Measurements from ENCODE around the gene KCNQ1OT1. TPM values are rescaled to one million over a fixed set of nuclear protein-coding genes. Genes with fewer than 3 reads are reported as not detected.

Gene KCNQ1OT1
- polyA plus RNA-seq, 3 donors = 0.84 to 2.4 (median 2.3) TPM

GRCh38 chr11:2724653-2725367 is 25.0 kb upstream of the KCNQ1OT1 start:
- no peak for DNase-seq

- DNase-seq = peak; percentile 87
Measured at GRCh38 chr11:2724104-2724503, 24.3 kb upstream of the KCNQ1OT1 start.

GRCh38 chr11:2722955-2723354 is 23.2 kb upstream of the KCNQ1OT1 start:
- no peak for DNase-seq

- no peak for DNase-seq
Measured at GRCh38 chr11:2721210-2721916, 21.6 kb upstream of the KCNQ1OT1 start.

GRCh38 chr11:2719831-2720590 is 20.2 kb upstream of the KCNQ1OT1 start:
- DNase-seq = no peak

GRCh38 chr11:2718817-2719438 is 19.1 kb upstream of the KCNQ1OT1 start:
- DNase-seq = no peak

GRCh38 chr11:2717561-2718325 is 17.9 kb upstream of the KCNQ1OT1 start:
- DNase-seq = no peak

- no peak for DNase-seq
Measured at GRCh38 chr11:2716376-2717095, 16.7 kb upstream of the KCNQ1OT1 start.

GRCh38 chr11:2715716-2716350 is 16.0 kb upstream of the KCNQ1OT1 start:
- no peak for DNase-seq

- no peak for DNase-seq
Measured at GRCh38 chr11:2714871-2715270, 15.1 kb upstream of the KCNQ1OT1 start.

GRCh38 chr11:2714463-2714800 is 14.6 kb upstream of the KCNQ1OT1 start:
- DNase-seq = no peak

GRCh38 chr11:2713661-2714462 is 14.1 kb upstream of the KCNQ1OT1 start:
- DNase-seq = no peak

- DNase-seq = no peak
Measured at GRCh38 chr11:2713094-2713493, 13.3 kb upstream of the KCNQ1OT1 start.

- DNase-seq = no peak
Measured at GRCh38 chr11:2711161-2711560, 11.4 kb upstream of the KCNQ1OT1 start.

- DNase-seq = no peak
Measured at GRCh38 chr11:2709429-2709828, 9.6 kb upstream of the KCNQ1OT1 start.

- DNase-seq = no peak
Measured at GRCh38 chr11:2708757-2709281, 9.0 kb upstream of the KCNQ1OT1 start.

- no peak for DNase-seq
Measured at GRCh38 chr11:2708151-2708581, 8.4 kb upstream of the KCNQ1OT1 start.

- DNase-seq = no peak
Measured at GRCh38 chr11:2707736-2708135, 7.9 kb upstream of the KCNQ1OT1 start.

- no peak for DNase-seq
Measured at GRCh38 chr11:2706321-2706720, 6.5 kb upstream of the KCNQ1OT1 start.

All from renal pelvis (tissue), 4 donors.